ENCODE data around the gene MED31. TPM values are rescaled to one million over a fixed set of nuclear protein-coding genes. Genes with fewer than 3 reads are reported as not detected.
"Not testable (repeated sequence)": the region's sequence is repeated elsewhere in the genome, so short reads cannot be mapped to it uniquely, and the experiment has no call there.

MED31 gene
- 10 to 100 TPM; 32.9 to 36.6 TPM for total RNA-seq
- 14.5 to 21.2 reads per million in 2 donors for total RNA-seq

- peak; percentile 89 to 92 (median 89) for DNase-seq
- Mint-ChIP-seq H3K27me3 (no peaks in the 10 kb centered on the region), H3K4me3 (peak within 1 kb of the TSS; percentile 94), H3K27ac (peak within 1 kb of the TSS; percentile 99), H3K36me3 (ENCODE audit: low read depth) (peaks cover 2% of the 10 kb centered on the region), H3K4me1 (peaks cover 45% of the 10 kb centered on the region)
- ATAC-seq, result peak; percentile 86
- H3K9me3 ChIP-seq (ENCODE audit: control insufficient read depth, low read length, poor library complexity, severe bottlenecking), result no peaks in the 10 kb centered on the region
Observed at GRCh38 chr17:6651354-6651918, at the start of gene MED31, which contains the start of gene C17orf100. Gene MED31 (minus strand): TSS chr17:6651605. CDS start chr17:6651528, 77 bp downstream. Gene C17orf100 (plus strand): TSS chr17:6651762. CDS start chr17:6651914, 152 bp downstream.

- ATAC-seq (no peak), DNase-seq (no peak)
- H3K36me3 Mint-ChIP-seq (ENCODE audit: low read depth), result no peaks in the 10 kb centered on the region
- H3K4me1 Mint-ChIP-seq, result no peaks in the 10 kb centered on the region
- peaks cover 35% of the 10 kb centered on the region for H3K27me3 Mint-ChIP-seq
- H3K27ac Mint-ChIP-seq, result no peak overlapping the region
- no peak overlapping the region for H3K4me3 Mint-ChIP-seq
- no peaks in the 10 kb centered on the region for H3K9me3 ChIP-seq (ENCODE audit: control insufficient read depth, low read length, poor library complexity, severe bottlenecking)
Observed at GRCh38 chr17:6700948-6701307, 49.5 kb upstream of the MED31 start.

DNA sequence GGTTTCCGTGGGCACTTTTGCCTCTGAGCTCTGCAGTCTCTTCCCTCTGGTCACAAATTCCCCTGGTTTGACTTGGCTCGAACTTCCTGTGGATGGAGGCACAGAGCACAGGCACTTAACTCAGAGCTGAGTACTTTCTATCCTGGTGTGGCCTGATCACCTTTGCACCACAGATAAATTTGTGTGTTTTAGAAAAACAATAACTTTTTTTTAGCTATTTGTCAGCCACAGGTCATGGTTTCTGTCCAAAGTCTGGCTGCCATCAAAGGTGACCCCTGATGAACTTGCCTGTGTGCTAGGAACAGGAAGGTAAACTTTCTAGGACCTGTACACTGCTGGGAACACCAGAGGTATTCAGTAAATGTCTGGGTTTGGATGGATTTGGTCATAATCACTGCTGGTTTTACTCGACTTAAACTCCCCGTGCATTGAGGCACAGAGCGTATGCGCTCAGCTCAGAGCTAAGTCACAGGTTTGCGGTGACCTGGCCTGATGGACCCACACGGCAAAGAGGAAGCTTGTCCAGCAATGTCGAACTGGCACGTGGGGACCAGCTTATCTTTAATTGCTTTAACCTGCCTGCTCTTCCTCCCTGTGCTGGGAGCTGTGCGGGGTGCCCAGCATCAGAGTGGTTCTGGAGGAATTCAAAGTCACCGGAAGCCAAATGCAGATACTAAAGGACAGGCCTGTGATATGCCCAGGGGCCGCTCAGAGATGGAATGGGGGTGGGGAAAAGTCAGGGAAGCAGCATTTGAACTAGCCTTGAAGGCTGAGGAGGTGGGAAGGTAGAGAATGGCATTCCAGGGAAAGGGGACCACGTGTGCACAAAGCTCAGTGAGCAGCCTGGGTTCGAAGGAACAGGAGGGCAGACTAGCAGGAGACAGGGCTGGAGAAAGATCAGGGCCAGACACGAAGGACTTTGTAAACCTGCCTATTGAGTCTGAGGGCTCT, 48.9 kb upstream of the MED31 start:
- Mint-ChIP-seq H3K27me3 (peaks cover 41% of the 10 kb centered on the region), H3K4me3 (peak overlapping the region; percentile 15), H3K36me3 (ENCODE audit: low read depth) (no peaks in the 10 kb centered on the region), H3K4me1 (no peaks in the 10 kb centered on the region), H3K27ac (no peak overlapping the region)
- H3K9me3 ChIP-seq (ENCODE audit: control insufficient read depth, low read length, poor library complexity, severe bottlenecking), result no peaks in the 10 kb centered on the region
- DNase-seq (no peak), ATAC-seq (no peak)

GRCh38 chr17:6698004-6698403, 46.6 kb upstream of the MED31 start:
- H3K4me3 Mint-ChIP-seq, result no peak overlapping the region
- H3K27ac Mint-ChIP-seq, result no peak overlapping the region
- DNase-seq, result no peak
- peaks cover 39% of the 10 kb centered on the region for H3K27me3 Mint-ChIP-seq
- no peak for ATAC-seq
- H3K36me3 Mint-ChIP-seq (ENCODE audit: low read depth), result no peaks in the 10 kb centered on the region
- no peaks in the 10 kb centered on the region for H3K4me1 Mint-ChIP-seq
- no peaks in the 10 kb centered on the region for H3K9me3 ChIP-seq (ENCODE audit: control insufficient read depth, low read length, poor library complexity, severe bottlenecking)

- H3K9me3 ChIP-seq (ENCODE audit: control insufficient read depth, low read length, poor library complexity, severe bottlenecking), result no peaks in the 10 kb centered on the region
- peaks cover 2% of the 10 kb centered on the region for H3K4me1 Mint-ChIP-seq
- no peak overlapping the region for H3K27ac Mint-ChIP-seq
- DNase-seq (no peak), ATAC-seq (no peak)
- H3K4me3 Mint-ChIP-seq, result no peak overlapping the region
- H3K27me3 Mint-ChIP-seq, result peaks cover 47% of the 10 kb centered on the region
- no peaks in the 10 kb centered on the region for H3K36me3 Mint-ChIP-seq (ENCODE audit: low read depth)
Observed at GRCh38 chr17:6696906-6697305, 45.5 kb upstream of the MED31 start.

DNA sequence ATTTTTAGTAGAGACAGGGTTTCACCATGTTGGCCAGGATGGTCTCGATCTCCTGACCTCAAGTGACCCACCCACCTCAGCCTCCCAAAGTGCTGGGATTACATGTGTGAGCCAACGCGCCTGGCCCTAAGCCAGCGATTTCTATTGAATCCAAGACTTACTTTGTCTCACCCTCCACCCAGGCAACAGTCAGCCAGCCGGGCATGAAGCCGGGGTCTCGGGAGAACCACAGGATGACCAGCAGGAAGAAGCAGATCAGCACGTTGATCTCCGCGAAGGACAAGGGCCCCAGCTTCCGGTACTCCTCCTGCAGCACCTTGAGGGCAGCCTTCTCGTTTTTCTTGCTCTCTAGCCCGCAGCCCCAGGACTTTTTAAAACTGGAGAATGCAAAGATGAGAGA, 44.2 kb upstream of the MED31 start:
- no peak for DNase-seq
- peaks cover 60% of the 10 kb centered on the region for H3K27me3 Mint-ChIP-seq
- peaks cover 4% of the 10 kb centered on the region for H3K4me1 Mint-ChIP-seq
- H3K36me3 Mint-ChIP-seq (ENCODE audit: low read depth), result no peaks in the 10 kb centered on the region
- H3K27ac Mint-ChIP-seq, result no peak overlapping the region
- ATAC-seq, result no peak
- no peak overlapping the region for H3K4me3 Mint-ChIP-seq
- H3K9me3 ChIP-seq (ENCODE audit: control insufficient read depth, low read length, poor library complexity, severe bottlenecking), result no peaks in the 10 kb centered on the region

GRCh38 chr17:6695051-6695450, 43.6 kb upstream of the MED31 start:
- peaks cover 61% of the 10 kb centered on the region for H3K27me3 Mint-ChIP-seq
- peaks cover 4% of the 10 kb centered on the region for H3K4me1 Mint-ChIP-seq
- ATAC-seq (no peak), DNase-seq (no peak)
- no peak overlapping the region for H3K27ac Mint-ChIP-seq
- no peak overlapping the region for H3K4me3 Mint-ChIP-seq
- no peaks in the 10 kb centered on the region for H3K9me3 ChIP-seq (ENCODE audit: control insufficient read depth, low read length, poor library complexity, severe bottlenecking)
- no peaks in the 10 kb centered on the region for H3K36me3 Mint-ChIP-seq (ENCODE audit: low read depth)

GRCh38 chr17:6691958-6692357, 40.6 kb upstream of the MED31 start:
- H3K36me3 Mint-ChIP-seq (ENCODE audit: low read depth); H3K4me3 Mint-ChIP-seq; DNase-seq; H3K4me1 Mint-ChIP-seq; ATAC-seq; H3K9me3 ChIP-seq (ENCODE audit: control insufficient read depth, low read length, poor library complexity, severe bottlenecking); H3K27ac Mint-ChIP-seq: not testable (repeated sequence)
- peaks cover 82% of the 10 kb centered on the region for H3K27me3 Mint-ChIP-seq

DNA sequence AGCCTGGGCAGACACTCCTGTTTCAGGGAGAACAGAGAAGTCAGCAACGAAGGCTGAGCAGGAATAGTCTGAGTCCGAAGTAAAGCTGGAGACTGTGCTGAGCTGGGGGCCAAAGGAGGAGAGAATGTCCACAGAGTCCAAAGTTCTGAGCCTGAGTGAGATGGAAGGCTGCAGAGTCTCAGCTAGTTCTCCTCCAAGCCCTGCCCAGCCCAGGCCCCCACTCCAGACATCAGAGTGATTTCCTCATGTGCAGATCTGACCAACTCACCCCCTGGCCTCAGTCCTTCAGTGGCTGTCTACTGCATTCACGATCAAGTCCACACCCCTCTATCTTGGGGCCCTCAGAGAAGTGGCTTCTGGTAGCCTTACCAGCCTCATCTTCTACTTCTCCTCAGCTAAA, 40.1 kb upstream of the MED31 start:
- peaks cover 85% of the 10 kb centered on the region for H3K27me3 Mint-ChIP-seq
- H3K9me3 ChIP-seq (ENCODE audit: control insufficient read depth, low read length, poor library complexity, severe bottlenecking), result no peaks in the 10 kb centered on the region
- peaks cover 3% of the 10 kb centered on the region for H3K36me3 Mint-ChIP-seq (ENCODE audit: low read depth)
- DNase-seq (no peak), ATAC-seq (no peak)
- no peak overlapping the region for H3K27ac Mint-ChIP-seq
- peaks cover 7% of the 10 kb centered on the region for H3K4me1 Mint-ChIP-seq
- no peak overlapping the region for H3K4me3 Mint-ChIP-seq

GRCh38 chr17:6690641-6691040, 39.2 kb upstream of the MED31 start:
- no peaks in the 10 kb centered on the region for H3K9me3 ChIP-seq (ENCODE audit: control insufficient read depth, low read length, poor library complexity, severe bottlenecking)
- peaks cover 3% of the 10 kb centered on the region for H3K36me3 Mint-ChIP-seq (ENCODE audit: low read depth)
- peaks cover 83% of the 10 kb centered on the region for H3K27me3 Mint-ChIP-seq
- no peak for DNase-seq
- H3K4me1 Mint-ChIP-seq, result peaks cover 7% of the 10 kb centered on the region
- H3K27ac Mint-ChIP-seq, result no peak overlapping the region
- ATAC-seq, result no peak
- H3K4me3 Mint-ChIP-seq, result no peak overlapping the region

DNA sequence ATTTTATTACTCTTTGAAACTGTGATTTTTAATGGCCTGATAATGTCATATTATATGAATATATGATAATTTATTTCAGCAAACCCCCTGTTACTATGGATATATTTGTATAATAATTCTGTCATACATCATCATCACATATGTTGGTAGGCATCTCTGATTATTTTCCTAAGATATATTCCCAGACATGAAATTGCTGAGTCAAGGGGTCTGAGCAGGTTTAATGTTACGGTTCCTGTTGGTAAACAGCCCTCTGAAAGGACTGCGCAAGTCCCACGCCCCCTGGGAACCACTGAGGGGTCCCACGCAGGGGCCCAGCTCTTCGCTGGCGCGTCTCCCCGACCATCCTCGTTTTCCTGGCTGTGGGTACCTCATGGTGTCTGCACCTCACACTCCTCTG, 37.5 kb upstream of the MED31 start:
- H3K36me3 Mint-ChIP-seq (ENCODE audit: low read depth), result peaks cover 6% of the 10 kb centered on the region
- H3K27ac Mint-ChIP-seq, result no peak overlapping the region

DNA sequence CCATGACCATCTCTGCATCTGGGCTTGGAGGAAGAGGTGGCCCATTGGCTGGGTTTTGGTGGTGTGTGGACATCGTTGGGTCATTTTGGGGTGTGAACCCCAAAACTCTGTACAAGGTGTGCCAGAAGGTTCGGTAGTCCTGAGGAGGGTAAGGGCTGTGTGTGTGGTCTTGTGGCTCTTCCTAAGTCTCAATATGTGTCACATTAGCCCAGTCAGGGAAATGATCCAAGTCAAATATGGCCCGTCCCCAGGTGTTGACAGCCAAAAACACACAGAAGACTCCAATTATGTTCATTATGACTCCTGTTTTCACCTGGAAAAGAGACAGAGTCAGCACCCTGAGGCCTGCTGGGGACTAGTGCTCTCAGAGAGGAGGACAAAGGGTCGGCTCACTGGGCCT, 34.6 kb upstream of the MED31 start:
- H3K27me3 Mint-ChIP-seq, result peaks cover 63% of the 10 kb centered on the region
- H3K36me3 Mint-ChIP-seq (ENCODE audit: low read depth), result peaks cover 6% of the 10 kb centered on the region
- no peak overlapping the region for H3K4me3 Mint-ChIP-seq
- peaks cover 7% of the 10 kb centered on the region for H3K4me1 Mint-ChIP-seq
- DNase-seq (no peak), ATAC-seq (no peak)
- no peaks in the 10 kb centered on the region for H3K9me3 ChIP-seq (ENCODE audit: control insufficient read depth, low read length, poor library complexity, severe bottlenecking)
- no peak overlapping the region for H3K27ac Mint-ChIP-seq

More for the DNA sequence above, 37.5 kb upstream of the MED31 start:
- Mint-ChIP-seq H3K4me1 (peaks cover 7% of the 10 kb centered on the region), H3K27me3 (peaks cover 85% of the 10 kb centered on the region), H3K4me3 (no peak overlapping the region)
- DNase-seq, result no peak
- no peaks in the 10 kb centered on the region for H3K9me3 ChIP-seq (ENCODE audit: control insufficient read depth, low read length, poor library complexity, severe bottlenecking)
- ATAC-seq, result no peak

DNA sequence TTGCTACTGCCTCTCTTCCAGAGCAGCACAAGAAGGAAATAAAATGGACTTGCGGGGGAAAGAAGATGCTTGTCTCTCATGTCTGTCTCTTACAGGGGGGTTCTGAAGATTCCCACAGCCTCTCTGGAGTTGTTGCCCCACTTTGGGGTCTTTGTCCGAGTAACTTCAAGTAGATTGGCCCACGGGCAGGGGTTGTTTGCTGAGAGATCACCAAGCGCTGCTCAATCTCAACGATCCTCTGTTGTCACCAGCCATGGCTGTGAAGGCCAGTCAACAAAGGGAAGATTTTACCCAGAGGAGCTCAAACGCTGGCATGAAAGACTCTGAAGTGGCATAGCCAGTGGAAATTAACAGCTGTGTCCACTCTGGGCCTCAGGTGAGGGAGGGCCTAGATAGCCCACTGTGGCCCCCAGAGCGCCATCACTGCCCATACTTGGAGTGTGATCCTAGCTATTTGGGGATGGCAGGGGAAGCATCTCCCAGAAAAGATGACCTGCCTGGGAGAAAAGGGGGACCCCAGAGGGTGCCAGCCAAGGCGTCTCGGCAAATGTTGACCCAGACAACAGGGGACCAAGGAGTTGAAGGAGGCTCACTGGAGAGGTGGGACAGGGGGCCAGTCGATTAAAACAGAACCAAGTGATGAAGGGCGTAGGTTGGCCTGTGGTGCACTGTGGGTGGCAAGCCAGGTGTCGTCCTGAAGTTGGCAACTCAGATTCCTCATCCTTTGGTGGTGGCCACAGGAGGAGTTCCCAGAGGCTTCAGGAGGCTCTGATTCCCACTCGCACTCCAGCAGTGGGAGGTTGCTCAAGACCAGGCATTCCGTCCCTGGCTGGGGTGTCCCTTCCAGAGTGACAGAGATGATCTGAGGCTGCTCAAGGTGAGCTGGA, 33.7 kb upstream of the MED31 start:
- Mint-ChIP-seq H3K4me1 (peaks cover 7% of the 10 kb centered on the region), H3K27me3 (peaks cover 55% of the 10 kb centered on the region), H3K36me3 (ENCODE audit: low read depth) (peaks cover 6% of the 10 kb centered on the region), H3K4me3 (no peak overlapping the region), H3K27ac (no peak overlapping the region)
- no peak for ATAC-seq
- no peak for DNase-seq
- H3K9me3 ChIP-seq (ENCODE audit: control insufficient read depth, low read length, poor library complexity, severe bottlenecking), result no peaks in the 10 kb centered on the region

Data from T-helper 17 cell (primary cell).